SU-DHL-6 (cell line): ENCODE measurements around the gene SCG5.

ENCODE experiments used
- H2AFZ ChIP-seq: fragments of 200-600 bp; sonication (generic); 2 replicates; pipeline ENCODE4 v1.6.1; 2014; ENCODE audit warnings: low read depth, mild to moderate bottlenecking, moderate library complexity, mixed read lengths, antibody characterized with exemption, low read length; ENCODE audit not compliant: severe bottlenecking
- H3F3A ChIP-seq: fragments of 200-600 bp; shearing (Covaris generic); 2 replicates; pipeline ENCODE4 v1.6.0; 2016; ENCODE audit warnings: antibody characterized with exemption, mild to moderate bottlenecking; ENCODE audit not compliant: insufficient read depth
- H3K27ac ChIP-seq: fragments of 200-600 bp; sonication (generic); 2 replicates; pipeline ENCODE4 v1.5.1; 2016; ENCODE audit warnings: low read depth, mild to moderate bottlenecking, low read length, moderate library complexity, mixed read lengths
- H3K27me3 ChIP-seq: fragments of 200-600 bp; sonication (generic), shearing (Covaris generic); 2 replicates; pipeline ENCODE4 v1.6.0; 2014; ENCODE audit warnings: mild to moderate bottlenecking, low read length
- H3K36me3 ChIP-seq: fragments of 200-600 bp; sonication (generic); 2 replicates; pipeline ENCODE4 v1.6.1; 2014; ENCODE audit warnings: mild to moderate bottlenecking, low read length, mixed read lengths
- H3K4me2 ChIP-seq: fragments of 300-600, 200-600 bp; shearing (Covaris generic), sonication (generic); 2 replicates; pipeline ENCODE4 v1.6.0; 2014; ENCODE audit warnings: low read length, low read depth, mild to moderate bottlenecking; ENCODE audit not compliant: poor library complexity, severe bottlenecking
- H3K4me3 ChIP-seq: fragments of 200-600 bp; sonication (generic); 2 replicates; pipeline ENCODE4 v1.5.1; 2014; ENCODE audit warnings: antibody characterized with exemption, low read length, mild to moderate bottlenecking, mixed read lengths; ENCODE audit not compliant: insufficient read depth, poor library complexity, severe bottlenecking
- H3K79me2 ChIP-seq: fragments of 200-600 bp; sonication (generic); 2 replicates; pipeline ENCODE4 v1.6.1; 2014; ENCODE audit warnings: mild to moderate bottlenecking, low read length, moderate library complexity; ENCODE audit not compliant: insufficient read depth
- H3K9ac ChIP-seq: fragments of 200-600 bp; sonication (generic); 2 replicates; pipeline ENCODE4 v1.7.0; 2014; ENCODE audit warnings: mild to moderate bottlenecking, low read length
- H3K9me2 ChIP-seq: fragments of 200-600 bp; sonication (generic); replicated peaks from 2 replicates; pipeline ENCODE4 v1.6.1; 2014; ENCODE audit warnings: low read length; ENCODE audit not compliant: insufficient read depth
- H3K9me3 ChIP-seq: fragments of 200-600 bp; sonication (generic); 2 replicates; pipeline ENCODE4 v1.6.1; 2014; ENCODE audit warnings: low read length, mixed read lengths; ENCODE audit not compliant: insufficient read depth
- H4K20me1 ChIP-seq: fragments of 200-600 bp; sonication (generic); 2 replicates; pipeline ENCODE4 v1.6.1; 2014; ENCODE audit warnings: low read depth, mild to moderate bottlenecking, antibody characterized with exemption, low read length, moderate library complexity, mixed read lengths
- CTCF ChIP-seq: fragments of 200-600 bp; sonication (generic); IDR thresholded peaks from one replicate; pipeline ENCODE4 v1.5.1; 2017; ENCODE audit warnings: antibody characterized with exemption, mild to moderate bottlenecking, low read length, moderate library complexity; ENCODE audit not compliant: insufficient read depth, poor library complexity, severe bottlenecking
- EZH2phosphoT487 ChIP-seq: fragments of 200-600 bp; sonication (generic), shearing (Covaris generic); conservative IDR thresholded peaks from 2 replicates; pipeline ENCODE4 v1.6.1; 2018; ENCODE audit warnings: mild to moderate bottlenecking, antibody characterized with exemption, low read length, moderate library complexity, mixed read lengths

Gene SCG5

GRCh38 chr15:32717426-32718226 is 76.1 kb downstream of the SCG5 start, which contains the start of gene GREM1:
TSS of gene GREM1 (plus strand) at chr15:32718004. CDS start at chr15:32730691, 12,687 bp downstream.
- Histone ChIP-seq H3K9me3 (no peaks in the 10 kb centered on the region), H3K27ac (no peak within 1 kb of the TSS), H4K20me1 (no peaks in the 10 kb centered on the region), H3K36me3 (no peaks in the 10 kb centered on the region), H3K4me3 (no peak within 1 kb of the TSS), H3K9me2 (no peaks in the 10 kb centered on the region), H3K27me3 (no peaks in the 10 kb centered on the region), H3K4me2 (no peak within 1 kb of the TSS), H3F3A (no peaks in the 10 kb centered on the region), H2AFZ (no peak within 1 kb of the TSS), H3K79me2 (no peaks in the 10 kb centered on the region), H3K9ac (no peak within 1 kb of the TSS)
- TF ChIP-seq EZH2phosphoT487 (no peak), CTCF (no peak)

GRCh38 chr15:32718227-32718820 is 76.8 kb downstream of the SCG5 start:
- H2AFZ ChIP-seq, result no peak overlapping the region
- H3K27me3 ChIP-seq, result no peaks in the 10 kb centered on the region
- no peaks in the 10 kb centered on the region for H3K9me3 ChIP-seq
- no peak overlapping the region for H3K4me3 ChIP-seq
- H3K9me2 ChIP-seq, result no peaks in the 10 kb centered on the region
- TF ChIP-seq CTCF (no peak), EZH2phosphoT487 (no peak)
- H3K36me3 ChIP-seq, result no peaks in the 10 kb centered on the region
- no peaks in the 10 kb centered on the region for H3F3A ChIP-seq
- no peaks in the 10 kb centered on the region for H3K79me2 ChIP-seq
- H3K4me2 ChIP-seq, result no peak overlapping the region
- no peak overlapping the region for H3K9ac ChIP-seq
- H3K27ac ChIP-seq, result no peak overlapping the region
- H4K20me1 ChIP-seq, result no peaks in the 10 kb centered on the region

DNA sequence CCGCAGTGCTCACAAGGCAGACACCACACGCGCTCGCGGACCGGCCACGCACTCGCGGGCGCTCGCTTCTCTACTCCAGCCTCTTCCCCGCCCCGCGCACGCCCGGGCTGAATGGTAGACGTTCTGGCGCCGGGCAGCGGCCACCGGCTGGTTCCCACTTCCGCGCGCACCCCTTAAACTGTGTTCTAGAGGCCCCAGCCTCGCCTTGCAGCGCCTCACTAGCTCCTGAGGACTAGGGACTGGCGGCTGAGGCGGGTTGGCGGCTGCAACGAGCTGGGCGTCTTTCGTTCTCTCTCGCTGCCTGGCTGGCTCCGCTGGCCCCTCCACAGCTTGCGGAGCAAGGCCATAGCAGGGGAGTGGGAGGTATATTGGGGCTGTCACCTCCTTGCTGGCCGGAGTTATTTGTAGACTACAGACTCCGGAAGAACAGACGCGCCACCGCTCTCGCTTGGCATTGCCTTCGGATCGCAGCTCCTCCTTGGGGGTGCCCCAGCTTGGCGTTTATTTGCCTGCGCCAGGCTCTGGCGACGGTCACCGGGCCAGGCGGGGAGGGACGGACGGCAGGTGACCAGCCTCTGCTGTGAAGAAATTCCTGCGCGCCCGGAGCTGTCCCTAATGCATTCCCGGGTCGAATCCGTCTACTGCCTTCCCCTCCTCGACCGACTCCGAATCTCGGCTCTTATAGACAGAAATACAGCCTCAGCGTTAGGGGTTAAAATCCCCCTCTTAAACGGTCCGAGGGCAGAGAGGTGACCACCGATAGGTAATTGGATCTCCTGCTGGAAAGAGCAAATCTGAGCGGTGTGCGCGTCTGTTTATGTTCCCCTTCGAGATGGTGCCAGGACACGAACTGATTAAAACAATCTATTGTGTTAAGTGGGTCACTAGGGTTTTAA is 77.6 kb downstream of the SCG5 start:
- H3K4me3 ChIP-seq, result no peak overlapping the region
- H4K20me1 ChIP-seq, result no peaks in the 10 kb centered on the region
- TF ChIP-seq CTCF, result no peak
- TF ChIP-seq EZH2phosphoT487, result no peak

More for the DNA sequence above, 77.6 kb downstream of the SCG5 start:
- Histone ChIP-seq H3K4me2 (no peak overlapping the region), H3K9ac (no peak overlapping the region), H3K9me3 (no peaks in the 10 kb centered on the region), H3K79me2 (no peaks in the 10 kb centered on the region), H2AFZ (no peak overlapping the region), H3K36me3 (no peaks in the 10 kb centered on the region), H3K9me2 (no peaks in the 10 kb centered on the region), H3F3A (no peaks in the 10 kb centered on the region), H3K27me3 (no peaks in the 10 kb centered on the region), H3K27ac (no peak overlapping the region)
